Right atrium auricular region (tissue), 2 donors: ENCODE data around the gene EPHA2. TPM values are rescaled to one million over a fixed set of nuclear protein-coding genes. Genes with fewer than 3 reads are reported as not detected.

ENCODE experiments used
- DNase-seq: peaks from one replicate; pipeline ENCODE4 v3.0.0-alpha.2; 2019; ENCODE audit warnings: low spot score
- H3K27ac ChIP-seq, 2 donors: fragments of 200-600 bp; sonication (generic); 1 replicate in 1 of 2; 2 replicates in 1 of 2; pipeline ENCODE4 v1.5.1; 2016 to 2019
- H3K27me3 ChIP-seq, 2 donors: fragments of 200-600 bp; sonication (generic); one replicate each; pipeline versions ENCODE4 v1.5.1 to v1.6.0; 2017 to 2019
- H3K36me3 ChIP-seq: fragments of 200-600 bp; sonication (generic); one replicate; pipeline ENCODE4 v1.5.1; 2016
- H3K4me1 ChIP-seq, 2 donors: fragments of 200-600 bp; sonication (generic); one replicate each; pipeline versions ENCODE4 v1.5.1 to v1.6.0; 2017 to 2019
- H3K4me3 ChIP-seq, 2 donors: fragments of 200-600 bp; sonication (generic); 1 replicate in 1 of 2; 2 replicates in 1 of 2; pipeline ENCODE4 v1.5.1; 2017 to 2019; ENCODE audit warnings: mild to moderate bottlenecking in 1 of 2, moderate library complexity in 1 of 2
- H3K9me3 ChIP-seq, 2 donors: fragments of 200-600 bp; sonication (generic); one replicate each; pipeline ENCODE4 v1.5.1; 2019
- CTCF ChIP-seq, 2 donors: fragments of 200-600 bp; sonication (generic); IDR thresholded peaks; one replicate each; pipeline ENCODE4 v1.5.1; 2019; ENCODE audit warnings: antibody characterized with exemption in 2 of 2
- total RNA-seq, 2 donors: library from RNA; depleted of rRNA; stranded (reverse); fragments of >200 nt; gene quantifications; one replicate each; pipeline ENCODE4 v1.1.0, GENCODE V29; 2016

Gene EPHA2
- total RNA-seq, 2 donors from 2014 or later = 17.5 to 43.5 TPM

GRCh38 chr1:16153999-16154673 lies 1.7 kb downstream of the EPHA2 start:
- Histone ChIP-seq H3K9me3 (no peaks in the 10 kb centered on the region), H3K27ac (peak overlapping the region; percentile 93 to 96), H3K4me1 (peaks cover 0 to 66% of the 10 kb centered on the region in 2 donors), H3K36me3 (peaks cover 15% of the 10 kb centered on the region), H3K27me3 (no peaks in the 10 kb centered on the region), H3K4me3 (peak overlapping the region; percentile 72 to 94)
- TF ChIP-seq CTCF (IDR thresholded peaks at IDR 0.05) = no peak
- no peak for DNase-seq

GRCh38 chr1:16153096-16153998 lies 2.5 kb downstream of the EPHA2 start:
- peaks cover 23% of the 10 kb centered on the region for H3K36me3 ChIP-seq
- H3K27ac ChIP-seq = peak overlapping the region; percentile 93 to 96
- H3K4me3 ChIP-seq = peak overlapping the region; percentile 72 to 94
- H3K4me1 ChIP-seq = peaks cover 0 to 73% of the 10 kb centered on the region in 2 donors
- H3K27me3 ChIP-seq = no peaks in the 10 kb centered on the region
- H3K9me3 ChIP-seq = no peaks in the 10 kb centered on the region
- DNase-seq = no peak
- TF ChIP-seq CTCF (IDR thresholded peaks at IDR 0.05) = no peak

- H3K27me3 ChIP-seq = no peaks in the 10 kb centered on the region
- no peak for DNase-seq
- H3K27ac ChIP-seq = peak overlapping the region; percentile 93 to 96
- peak overlapping the region; percentile 72 to 94 for H3K4me3 ChIP-seq
- no peaks in the 10 kb centered on the region for H3K9me3 ChIP-seq
- no peak for TF ChIP-seq CTCF (IDR thresholded peaks at IDR 0.05)
- H3K4me1 ChIP-seq = peaks cover 0 to 81% of the 10 kb centered on the region in 2 donors
- H3K36me3 ChIP-seq = peaks cover 30% of the 10 kb centered on the region
Measured at GRCh38 chr1:16152481-16153087, 3.3 kb downstream of the EPHA2 start.

GRCh38 chr1:16151995-16152384 lies 3.9 kb downstream of the EPHA2 start:
- no peak for TF ChIP-seq CTCF (IDR thresholded peaks at IDR 0.05)
- Histone ChIP-seq H3K4me3 (peak overlapping the region in 1 of 2 donors; percentile 94), H3K36me3 (peaks cover 35% of the 10 kb centered on the region), H3K27me3 (no peaks in the 10 kb centered on the region), H3K9me3 (no peaks in the 10 kb centered on the region), H3K4me1 (peaks cover 0 to 87% of the 10 kb centered on the region in 2 donors), H3K27ac (peak overlapping the region; percentile 93 to 96)
- no peak for DNase-seq

- DNase-seq = no peak
- Histone ChIP-seq H3K4me3 (peak overlapping the region in 1 of 2 donors; percentile 94), H3K4me1 (peaks cover 0 to 87% of the 10 kb centered on the region in 2 donors), H3K27ac (peak overlapping the region; percentile 93 to 96), H3K27me3 (no peaks in the 10 kb centered on the region), H3K9me3 (no peaks in the 10 kb centered on the region), H3K36me3 (peaks cover 35% of the 10 kb centered on the region)
- peak in 1 of 2 donors; percentile 21 for TF ChIP-seq CTCF (IDR thresholded peaks at IDR 0.05)
Measured at GRCh38 chr1:16151196-16151994, 4.5 kb downstream of the EPHA2 start.
